Breast epithelium (tissue), 4 donors: ENCODE measurements around the gene PCDHB11. TPM values are rescaled to one million over a fixed set of nuclear protein-coding genes. Genes with fewer than 3 reads are reported as not detected.
"Not testable (repeated sequence)": the region's sequence is repeated elsewhere in the genome, so short reads cannot be mapped to it uniquely, and the experiment has no call there.

Experiments
- DNase-seq, 2 donors: peaks; one replicate each; pipeline ENCODE4 v3.0.0-alpha.2; 2019; ENCODE audit warnings: low spot score in 2 of 2
- H3K27ac ChIP-seq, 2 donors: fragments of 200-600 bp; sonication (generic) in 1 of 2; one replicate each; pipeline ENCODE4 v1.5.1; 2016 to 2019; ENCODE audit warnings: mild to moderate bottlenecking in 1 of 2
- H3K27me3 ChIP-seq, 2 donors: fragments of 200-600 bp; sonication (generic) in 1 of 2; one replicate each; pipeline versions ENCODE4 v1.5.1 to v1.6.0; 2017 to 2019; ENCODE audit warnings: control low read depth in 1 of 2, mild to moderate bottlenecking in 1 of 2
- H3K36me3 ChIP-seq: fragments of 200-600 bp; one replicate; pipeline ENCODE4 v1.5.1; 2019
- H3K4me1 ChIP-seq, 2 donors: fragments of 200-600 bp; sonication (generic); one replicate each; pipeline ENCODE4 v1.5.1; 2016 to 2019; ENCODE audit warnings: control low read depth in 1 of 2
- H3K4me3 ChIP-seq, 3 donors: fragments of 200-600 bp; sonication (generic); 1 replicate in 2 of 3; 2 replicates in 1 of 3; pipeline ENCODE4 v1.5.1; 2016 to 2019; ENCODE audit warnings: mild to moderate bottlenecking in 3 of 3, moderate library complexity in 2 of 3
- H3K9me3 ChIP-seq, 2 donors: fragments of 200-600 bp; sonication (generic) in 1 of 2; one replicate each; pipeline ENCODE4 v1.5.1; 2016 to 2019; ENCODE audit warnings: control low read depth in 1 of 2
- CTCF ChIP-seq, 3 donors: fragments of 450-650 bp; IDR thresholded peaks; one replicate each; pipeline ENCODE4 v1.5.1; 2016 to 2017; ENCODE audit warnings: antibody characterized with exemption in 3 of 3, mild to moderate bottlenecking in 3 of 3, moderate library complexity in 3 of 3
- POLR2A ChIP-seq: fragments of 450-650 bp; IDR thresholded peaks from one replicate; pipeline ENCODE4 v1.6.1; 2016; ENCODE audit warnings: antibody characterized with exemption, mild to moderate bottlenecking, moderate library complexity
- POLR2AphosphoS5 ChIP-seq, 3 donors: sonication (generic); formaldehyde crosslinking; IDR thresholded peaks; one replicate each; pipeline ENCODE4 v1.6.1; 2017; ENCODE audit warnings: antibody characterized with exemption in 3 of 3
- intact Hi-C: fragments of 100-400 bp; cut with DNase I; formaldehyde crosslinking; loops from one replicate; pipeline ENCODE4 v1.15.1; 2023; ENCODE audit warnings: low total_unique reads
- total RNA-seq, 3 donors: library from RNA; depleted of rRNA; stranded (reverse); fragments of >200 nt; gene quantifications; one replicate each; pipeline ENCODE4 v1.1.0, GENCODE V29; 2016

PCDHB11 gene
- total RNA-seq, 3 donors from 2014 or later: 2.3 to 4.6 (median 2.7) TPM

DNA sequence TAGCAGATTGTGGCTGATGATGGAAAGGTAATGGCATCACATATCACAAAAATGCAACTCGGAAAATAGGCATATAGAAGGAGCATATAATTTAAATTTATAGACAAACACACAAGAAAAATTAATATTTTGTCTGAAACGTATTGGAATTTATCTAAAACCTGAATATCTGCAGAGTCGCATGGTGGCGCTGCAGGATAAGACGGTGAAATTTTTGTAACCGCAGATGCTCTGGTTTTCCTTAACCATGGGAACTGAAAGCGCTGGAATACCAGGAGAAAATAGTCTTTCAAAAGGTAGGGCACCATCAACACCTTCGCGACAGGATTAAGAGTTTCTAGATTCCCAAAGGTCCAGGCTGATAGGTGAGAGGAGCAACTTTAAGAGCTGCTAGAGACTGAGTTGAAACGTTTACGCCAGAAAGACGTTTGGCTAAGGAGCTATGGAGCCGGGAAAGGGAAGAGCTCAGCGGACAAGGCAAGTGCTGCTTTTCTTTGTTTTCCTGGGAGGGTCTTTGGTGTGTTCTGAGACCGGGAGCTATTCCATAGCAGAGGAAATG is 34.8 kb downstream of the PCDHB11 start:
- no peaks in the 10 kb centered on the region for H3K4me1 ChIP-seq
- DNase-seq: no peak
- intact Hi-C loops: no loop called here
- peak overlapping the region; percentile 20 to 36 (median 28) for H3K4me3 ChIP-seq
- no peaks in the 10 kb centered on the region for H3K36me3 ChIP-seq
- H3K27ac ChIP-seq: no peak overlapping the region
- peaks cover 75 to 91% of the 10 kb centered on the region in 2 donors for H3K9me3 ChIP-seq
- no peaks in the 10 kb centered on the region for H3K27me3 ChIP-seq
- no peak for TF ChIP-seq POLR2AphosphoS5 (IDR thresholded peaks at IDR 0.05)
- TF ChIP-seq POLR2A: no peak
- TF ChIP-seq CTCF (IDR thresholded peaks at IDR 0.05): no peak

GRCh38 chr5:141235922-141236321 is 36.5 kb downstream of the PCDHB11 start:
- DNase-seq, H3K27ac ChIP-seq, H3K4me3 ChIP-seq, H3K4me1 ChIP-seq, H3K36me3 ChIP-seq, H3K27me3 ChIP-seq, intact Hi-C loops: not testable (repeated sequence)
- H3K9me3 ChIP-seq: peaks cover 87 to 100% of the 10 kb centered on the region in 2 donors

DNA sequence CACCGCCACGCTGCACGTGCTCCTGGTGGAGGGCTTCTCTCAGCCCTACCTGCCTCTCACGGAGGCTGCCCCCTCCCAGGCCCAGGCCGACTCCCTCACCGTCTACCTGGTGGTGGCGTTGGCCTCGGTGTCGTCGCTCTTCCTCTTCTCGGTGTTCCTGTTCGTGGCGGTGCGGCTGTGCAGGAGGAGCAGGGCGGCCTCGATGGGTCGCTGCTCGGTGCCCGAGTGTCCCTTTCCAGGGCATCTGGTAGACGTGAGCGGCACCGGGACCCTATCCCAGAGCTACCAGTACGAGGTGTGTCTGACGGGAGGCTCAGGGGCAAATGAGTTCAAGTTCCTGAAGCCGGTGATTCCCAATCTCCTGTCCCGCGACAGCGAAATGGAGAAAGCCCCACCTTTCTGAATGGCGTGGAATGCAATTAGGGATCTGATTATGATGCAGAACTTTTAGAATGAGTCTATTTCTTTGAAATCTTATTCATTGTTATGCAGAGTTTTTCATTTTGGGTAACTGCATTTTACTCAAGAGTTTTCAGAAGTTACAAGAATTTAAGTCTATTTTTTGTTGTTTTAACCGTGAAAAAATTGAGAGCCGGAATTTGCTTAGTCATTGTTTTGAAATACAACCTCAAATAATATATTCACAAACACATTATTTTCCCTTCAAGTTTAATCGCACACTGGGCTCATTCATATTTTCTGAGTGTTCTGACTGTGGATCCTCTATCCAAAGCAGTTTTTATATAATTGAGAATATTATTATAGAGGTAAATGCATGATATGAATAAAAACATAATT is 37.3 kb downstream of the PCDHB11 start:
- H3K36me3 ChIP-seq: no peaks in the 10 kb centered on the region
- intact Hi-C loops: no loop called here
- TF ChIP-seq POLR2A (no peak), CTCF (IDR thresholded peaks at IDR 0.05) (no peak), POLR2AphosphoS5 (IDR thresholded peaks at IDR 0.05) (no peak)
- no peaks in the 10 kb centered on the region for H3K4me1 ChIP-seq
- no peak overlapping the region for H3K27ac ChIP-seq
- peaks cover 90 to 100% of the 10 kb centered on the region in 2 donors for H3K9me3 ChIP-seq
- H3K27me3 ChIP-seq: no peaks in the 10 kb centered on the region
- H3K4me3 ChIP-seq: no peak overlapping the region
- no peak for DNase-seq

DNA sequence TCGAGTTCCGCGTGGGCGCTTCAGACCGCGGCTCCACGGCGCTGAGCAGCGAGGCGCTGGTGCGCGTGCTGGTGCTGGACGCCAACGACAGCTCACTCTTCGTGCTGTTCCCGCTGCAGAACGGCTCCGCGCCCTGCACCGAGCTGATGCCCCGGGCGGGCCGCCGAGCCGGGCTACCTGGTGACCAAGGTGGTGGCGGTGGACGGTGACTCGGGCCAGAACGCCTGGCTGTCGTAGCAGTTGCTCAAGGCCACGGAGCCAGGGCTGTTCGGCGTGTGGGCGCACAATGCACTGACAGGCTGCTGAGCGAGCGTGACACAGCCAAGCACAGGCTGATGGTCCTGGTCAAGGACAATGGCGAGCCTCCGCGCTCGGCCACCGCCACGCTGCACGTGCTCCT is 42.1 kb downstream of the PCDHB11 start:
- Histone ChIP-seq H3K4me3 (no peak overlapping the region), H3K9me3 (peaks cover 86 to 100% of the 10 kb centered on the region in 2 donors), H3K27ac (no peak overlapping the region), H3K4me1 (no peaks in the 10 kb centered on the region), H3K27me3 (no peaks in the 10 kb centered on the region), H3K36me3 (no peaks in the 10 kb centered on the region)
- no peak for TF ChIP-seq CTCF (IDR thresholded peaks at IDR 0.05)
- TF ChIP-seq POLR2AphosphoS5 (IDR thresholded peaks at IDR 0.05): no peak
- TF ChIP-seq POLR2A: no peak
- intact Hi-C loops: no loop called here
- no peak for DNase-seq

- intact Hi-C loops: no loop called here
- H3K4me3 ChIP-seq: peak within 1 kb of the TSS in 2 of 3 donors; percentile 10 to 14
- no peaks in the 10 kb centered on the region for H3K4me1 ChIP-seq
- DNase-seq: no peak
- no peak within 1 kb of the TSS for H3K27ac ChIP-seq
- TF ChIP-seq CTCF (IDR thresholded peaks at IDR 0.05) (no peak), POLR2AphosphoS5 (IDR thresholded peaks at IDR 0.05) (no peak), POLR2A (no peak)
- no peaks in the 10 kb centered on the region for H3K36me3 ChIP-seq
- no peaks in the 10 kb centered on the region for H3K27me3 ChIP-seq
- H3K9me3 ChIP-seq: peaks cover 81 to 100% of the 10 kb centered on the region in 2 donors
Measured at GRCh38 chr5:141245250-141245717, 45.9 kb downstream of the PCDHB11 start, which contains the start of gene PCDHB15. TSS of gene PCDHB15 (plus strand) at chr5:141245395. CDS start at chr5:141245579, 184 bp downstream.

GRCh38 chr5:141246971-141247370 is 47.5 kb downstream of the PCDHB11 start:
- H3K27ac ChIP-seq, H3K27me3 ChIP-seq, H3K4me3 ChIP-seq, intact Hi-C loops, DNase-seq, H3K4me1 ChIP-seq, H3K36me3 ChIP-seq: not testable (repeated sequence)
- peaks cover 81 to 100% of the 10 kb centered on the region in 2 donors for H3K9me3 ChIP-seq

DNA sequence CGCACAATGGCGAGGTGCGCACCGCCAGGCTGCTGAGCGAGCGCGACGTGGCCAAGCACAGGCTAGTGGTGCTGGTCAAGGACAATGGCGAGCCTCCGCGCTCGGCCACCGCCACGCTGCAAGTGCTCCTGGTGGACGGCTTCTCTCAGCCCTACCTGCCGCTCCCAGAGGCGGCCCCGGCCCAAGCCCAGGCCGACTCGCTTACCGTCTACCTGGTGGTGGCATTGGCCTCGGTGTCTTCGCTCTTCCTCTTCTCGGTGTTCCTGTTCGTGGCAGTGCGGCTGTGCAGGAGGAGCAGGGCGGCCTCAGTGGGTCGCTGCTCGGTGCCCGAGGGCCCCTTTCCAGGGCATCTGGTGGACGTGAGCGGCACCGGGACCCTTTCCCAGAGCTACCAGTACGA is 48.0 kb downstream of the PCDHB11 start:
- H3K27ac ChIP-seq, H3K4me1 ChIP-seq, DNase-seq, H3K36me3 ChIP-seq, H3K27me3 ChIP-seq, intact Hi-C loops: not testable (repeated sequence)
- Histone ChIP-seq H3K9me3 (peaks cover 81 to 100% of the 10 kb centered on the region in 2 donors), H3K4me3 (peak overlapping the region in 1 of 3 donors; percentile 21)
